Pancreas (tissue), 10 donors: ENCODE measurements around the gene PITPNC1. TPM values are rescaled to one million over a fixed set of nuclear protein-coding genes. Genes with fewer than 3 reads are reported as not detected.

Experiments used
- ATAC-seq, 4 donors: fragments of 200-7000 bp; cut with Tn5 transposase; one replicate each; pipeline versions ENCODE4 v1.8.0 to v1.9.1; 2020; ENCODE audit warnings: mild to moderate bottlenecking in 4 of 4, moderate library complexity in 4 of 4
- DNase-seq, 6 donors: peaks; one replicate each; pipeline ENCODE4 v3.0.0-alpha.2; 2020
- FAIRE-seq: peaks from 2 replicates; lab custom pipeline; 2012; peaks lifted over from hg19 to GRCh38; lab: Jason Lieb, UNC
- H3K27ac ChIP-seq, 4 donors: fragments of 200-600 bp; sonication (generic); 1 replicate in 3 of 4; 2 replicates in 1 of 4; pipeline versions ENCODE4 v1.5.0 to v1.8.0; 2020
- H3K27me3 ChIP-seq, 4 donors: fragments of 200-600 bp; one replicate each; pipeline ENCODE4 v1.8.0; 2021
- H3K36me3 ChIP-seq, 3 donors: fragments of 200-600 bp; sonication (generic) in 1 of 3; one replicate each; pipeline versions ENCODE4 v1.5.0 to v1.8.0; 2020 to 2021
- H3K4me1 ChIP-seq, 3 donors: fragments of 200-600 bp; one replicate each; pipeline ENCODE4 v1.8.0; 2021
- H3K4me3 ChIP-seq, 4 donors: fragments of 200-600 bp; sonication (generic) in 2 of 4; one replicate each; pipeline versions ENCODE4 v1.5.0 to v1.8.0; 2020 to 2021
- H3K9me3 ChIP-seq, 4 donors: fragments of 200-600 bp; one replicate each; pipeline ENCODE4 v1.8.0; 2021
- CTCF ChIP-seq, 4 donors: fragments of 200-600 bp; sonication (generic) in 3 of 4; IDR thresholded peaks; one replicate each; pipeline versions ENCODE4 v1.5.0 to v1.8.0; 2021; ENCODE audit warnings: antibody characterized with exemption in 4 of 4
- WGBS, 2 donors: extraction: QIAGEN DNeasy Blood & Tissue Kit; methylation state at CpG; one replicate each; pipeline ENCODE4 v1.1.7; 2013; 5-methylcytosine and 5-hydroxymethylcytosine counted together
- intact Hi-C, 3 donors: fragments of 100-400 bp; cut with DNase I; formaldehyde crosslinking; loops; one replicate each; pipeline versions ENCODE4 v1.11.1 to v1.14.2; 2022
- polyA plus RNA-seq, 2 donors: library from polyadenylated mRNA; stranded (reverse); fragments of 200-250 nt; gene quantifications; one replicate each; pipeline ENCODE4 v1.2.3, GENCODE V29; 2013
- total RNA-seq, 6 donors: library from RNA; stranded (reverse); fragmentation: NEBNext Ultra II Directional in 4 of 6; extraction: Animal tissue kit (Norgen Biotek cat#: 25700) in 4 of 6; gene quantifications; one replicate each; pipeline versions ENCODE4 v1.2.1 to v1.2.4, GENCODE V29; 2021 to 2023
- donor health status: healthy with polysubstance abuse.
- donor health status: DM: no; HTN: no; CAD: no; lungs with moderate emphysema.
- donor health status: DM: no; HTN: no; CAD: no.
- donor health status: control.
- donor health status: control.
- donor health status: Bipolar disorder and iron deficiency.
- donor health status: DM: yes; HTN: yes; CAD: no.
- donor health status: DM: no; HTN: no; CAD: no.
- donor health status: DM: no; HTN: no; CAD: no.
- donor health status: DM: yes; HTN: yes; CAD: no.

Gene PITPNC1
- total and polyA plus RNA-seq, 8 donors: 9.5 to 28.8 (median 24.4) TPM

- FAIRE-seq (no peak), DNase-seq (no peak), ATAC-seq (no peak)
- Histone ChIP-seq H3K4me1 (peaks cover 12 to 16% (median 14%) of the 10 kb centered on the region in 3 donors), H3K36me3 (no peaks in the 10 kb centered on the region), H3K27ac (no peak overlapping the region), H3K27me3 (no peaks in the 10 kb centered on the region), H3K9me3 (no peaks in the 10 kb centered on the region), H3K4me3 (no peak overlapping the region)
- no peak for TF ChIP-seq CTCF (IDR thresholded peaks at IDR 0.05)
- intact Hi-C loops: no loop called here
- WGBS, 2 donors: 49 to 59% methylated on average over 2 of the region's 2 CpGs
Measured at GRCh38 chr17:67500261-67500660, 123.2 kb downstream of the PITPNC1 start.

GRCh38 chr17:67500677-67501300 is 123.7 kb downstream of the PITPNC1 start:
- intact Hi-C loops: no loop called here
- ATAC-seq (no peak), DNase-seq (no peak), FAIRE-seq (no peak)
- WGBS, 2 donors: 94 to 98% methylated on average over 11 of the region's 11 CpGs
- no peaks in the 10 kb centered on the region for H3K9me3 ChIP-seq
- H3K4me3 ChIP-seq: no peak overlapping the region
- H3K4me1 ChIP-seq: peaks cover 12 to 19% (median 17%) of the 10 kb centered on the region in 3 donors
- no peak overlapping the region for H3K27ac ChIP-seq
- no peaks in the 10 kb centered on the region for H3K27me3 ChIP-seq
- no peak for TF ChIP-seq CTCF (IDR thresholded peaks at IDR 0.05)
- no peaks in the 10 kb centered on the region for H3K36me3 ChIP-seq

GRCh38 chr17:67502151-67502550 is 125.1 kb downstream of the PITPNC1 start:
- FAIRE-seq: no peak
- WGBS, 2 donors: 89 to 97% methylated on average over 3 of the region's 3 CpGs
- no peak for ATAC-seq
- intact Hi-C loops: no loop called here
- H3K36me3 ChIP-seq: no peaks in the 10 kb centered on the region
- no peak overlapping the region for H3K4me3 ChIP-seq
- H3K27ac ChIP-seq: no peak overlapping the region
- no peaks in the 10 kb centered on the region for H3K9me3 ChIP-seq
- peaks cover 12 to 19% (median 17%) of the 10 kb centered on the region in 3 donors for H3K4me1 ChIP-seq
- no peak for TF ChIP-seq CTCF (IDR thresholded peaks at IDR 0.05)
- H3K27me3 ChIP-seq: no peaks in the 10 kb centered on the region
- no peak for DNase-seq

GRCh38 chr17:67503184-67503583 is 126.1 kb downstream of the PITPNC1 start:
- ATAC-seq: peak; percentile 85 to 98 (median 96)
- Histone ChIP-seq H3K4me1 (peaks cover 12 to 19% (median 17%) of the 10 kb centered on the region in 3 donors), H3K27ac (peak overlapping the region in 3 of 4 donors; percentile 57 to 66 (median 60)), H3K9me3 (no peaks in the 10 kb centered on the region), H3K36me3 (no peaks in the 10 kb centered on the region), H3K4me3 (no peak overlapping the region), H3K27me3 (no peaks in the 10 kb centered on the region)
- intact Hi-C loops: no loop called here
- peak in 4 of 6 donors; percentile 37 to 85 (median 80) for DNase-seq
- TF ChIP-seq CTCF (IDR thresholded peaks at IDR 0.05): no peak
- WGBS, 2 donors: 23 to 48% methylated on average over 1 of the region's 1 CpG
- FAIRE-seq: no peak

GRCh38 chr17:67503739-67504138 is 126.7 kb downstream of the PITPNC1 start:
- H3K27ac ChIP-seq: peak overlapping the region; percentile 26 to 66 (median 44)
- H3K27me3 ChIP-seq: no peaks in the 10 kb centered on the region
- WGBS, 2 donors: 48 to 73% methylated on average over 2 of the region's 2 CpGs

More at GRCh38 chr17:67503739-67504138, 126.7 kb downstream of the PITPNC1 start:
- FAIRE-seq (no peak), ATAC-seq (no peak), DNase-seq (no peak)
- H3K4me1 ChIP-seq: peaks cover 12 to 19% (median 17%) of the 10 kb centered on the region in 3 donors
- no peak for TF ChIP-seq CTCF (IDR thresholded peaks at IDR 0.05)
- no peaks in the 10 kb centered on the region for H3K36me3 ChIP-seq
- intact Hi-C loops: no loop called here
- no peak overlapping the region for H3K4me3 ChIP-seq
- H3K9me3 ChIP-seq: no peaks in the 10 kb centered on the region
